ENCODE results near the gene DNAJB11. TPM values are rescaled to one million over a fixed set of nuclear protein-coding genes. Genes with fewer than 3 reads are reported as not detected.

The DNAJB11 gene
- total RNA-seq, 3 donors from 2014 or later: 40.0 to 41.6 (median 41.6) TPM

DNA sequence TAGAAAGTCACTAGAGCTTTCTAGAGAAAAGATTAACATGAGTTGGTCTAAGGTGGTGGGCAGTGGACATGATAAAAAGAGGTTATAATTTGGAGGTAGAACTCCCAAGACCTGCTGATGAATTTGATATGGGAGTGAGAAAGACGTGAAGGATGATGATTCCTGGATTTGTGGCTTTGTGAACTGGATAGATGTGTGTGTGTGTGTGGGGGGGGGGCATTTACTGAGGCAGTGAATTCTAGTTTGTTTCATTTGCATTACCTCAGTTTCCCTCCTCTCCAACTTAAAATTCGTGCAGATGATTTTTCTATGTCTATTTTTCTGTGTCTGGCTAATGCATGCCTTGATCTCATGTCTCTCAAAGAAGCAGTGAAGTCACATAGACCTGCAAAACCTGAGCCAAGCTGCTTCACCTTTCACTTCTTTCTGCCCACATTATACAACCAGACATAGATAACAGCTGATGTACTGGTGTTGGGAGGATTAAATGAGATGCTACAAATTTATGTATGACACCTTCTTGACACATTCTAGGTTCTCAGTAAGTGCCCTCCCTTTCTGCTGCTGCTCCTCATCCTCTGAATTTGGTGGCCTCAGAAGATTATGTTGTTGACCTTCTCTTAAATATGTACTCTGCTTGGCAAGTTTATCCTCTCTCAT lies 52.3 kb downstream of the DNAJB11 start:
- intact Hi-C loops (cut with DNase I; ENCODE audit: low total_unique reads): no loop called here
- Histone ChIP-seq H3K27ac (no peak overlapping the region), H3K27me3 (peaks cover 0 to 4% of the 10 kb centered on the region in 2 donors), H3K36me3 (no peaks in the 10 kb centered on the region), H3K4me1 (no peaks in the 10 kb centered on the region), H3K4me3 (no peak overlapping the region), H3K9me3 (no peaks in the 10 kb centered on the region)
- DNase-seq (ENCODE audit: low spot score in 2 of 2): no peak
- TF ChIP-seq POLR2A (IDR thresholded peaks at IDR 0.05) (no peak), POLR2AphosphoS5 (IDR thresholded peaks at IDR 0.05) (no peak)
- TF ChIP-seq, protein P1, sequence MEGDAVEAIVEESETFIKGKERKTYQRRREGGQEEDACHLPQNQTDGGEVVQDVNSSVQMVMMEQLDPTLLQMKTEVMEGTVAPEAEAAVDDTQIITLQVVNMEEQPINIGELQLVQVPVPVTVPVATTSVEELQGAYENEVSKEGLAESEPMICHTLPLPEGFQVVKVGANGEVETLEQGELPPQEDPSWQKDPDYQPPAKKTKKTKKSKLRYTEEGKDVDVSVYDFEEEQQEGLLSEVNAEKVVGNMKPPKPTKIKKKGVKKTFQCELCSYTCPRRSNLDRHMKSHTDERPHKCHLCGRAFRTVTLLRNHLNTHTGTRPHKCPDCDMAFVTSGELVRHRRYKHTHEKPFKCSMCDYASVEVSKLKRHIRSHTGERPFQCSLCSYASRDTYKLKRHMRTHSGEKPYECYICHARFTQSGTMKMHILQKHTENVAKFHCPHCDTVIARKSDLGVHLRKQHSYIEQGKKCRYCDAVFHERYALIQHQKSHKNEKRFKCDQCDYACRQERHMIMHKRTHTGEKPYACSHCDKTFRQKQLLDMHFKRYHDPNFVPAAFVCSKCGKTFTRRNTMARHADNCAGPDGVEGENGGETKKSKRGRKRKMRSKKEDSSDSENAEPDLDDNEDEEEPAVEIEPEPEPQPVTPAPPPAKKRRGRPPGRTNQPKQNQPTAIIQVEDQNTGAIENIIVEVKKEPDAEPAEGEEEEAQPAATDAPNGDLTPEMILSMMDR (IDR thresholded peaks at IDR 0.05): no peak

DNA sequence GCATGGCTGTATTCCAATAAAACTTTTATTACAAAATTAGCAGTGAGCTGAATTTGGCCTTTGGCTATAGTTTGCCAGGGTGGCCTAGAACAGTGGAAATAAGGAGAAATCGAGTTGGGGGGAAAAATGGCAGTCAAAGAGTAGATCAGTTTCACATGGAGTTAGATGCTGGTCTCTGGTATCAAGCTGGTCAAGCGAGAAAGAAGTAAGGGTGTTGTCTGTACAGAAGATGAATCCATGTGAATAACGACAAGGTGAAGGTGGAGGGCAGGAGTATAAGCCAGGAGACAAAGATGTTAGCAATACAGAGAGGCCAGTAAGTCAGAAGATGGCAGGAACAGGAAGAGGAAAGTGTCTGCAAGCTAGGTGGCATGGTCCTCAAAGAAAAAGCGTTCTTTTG lies 54.1 kb downstream of the DNAJB11 start:
- H3K4me3 ChIP-seq: no peak overlapping the region
- H3K9me3 ChIP-seq: no peaks in the 10 kb centered on the region
- intact Hi-C loops (cut with DNase I; ENCODE audit: low total_unique reads): no loop called here
- no peaks in the 10 kb centered on the region for H3K36me3 ChIP-seq
- TF ChIP-seq, protein P1 (IDR thresholded peaks at IDR 0.05): no peak
- TF ChIP-seq POLR2AphosphoS5 (IDR thresholded peaks at IDR 0.05) (no peak), POLR2A (IDR thresholded peaks at IDR 0.05) (no peak)
- H3K27me3 ChIP-seq: peaks cover 0 to 4% of the 10 kb centered on the region in 2 donors
- H3K27ac ChIP-seq: no peak overlapping the region
- no peak for DNase-seq (ENCODE audit: low spot score in 2 of 2)
- no peaks in the 10 kb centered on the region for H3K4me1 ChIP-seq

DNA sequence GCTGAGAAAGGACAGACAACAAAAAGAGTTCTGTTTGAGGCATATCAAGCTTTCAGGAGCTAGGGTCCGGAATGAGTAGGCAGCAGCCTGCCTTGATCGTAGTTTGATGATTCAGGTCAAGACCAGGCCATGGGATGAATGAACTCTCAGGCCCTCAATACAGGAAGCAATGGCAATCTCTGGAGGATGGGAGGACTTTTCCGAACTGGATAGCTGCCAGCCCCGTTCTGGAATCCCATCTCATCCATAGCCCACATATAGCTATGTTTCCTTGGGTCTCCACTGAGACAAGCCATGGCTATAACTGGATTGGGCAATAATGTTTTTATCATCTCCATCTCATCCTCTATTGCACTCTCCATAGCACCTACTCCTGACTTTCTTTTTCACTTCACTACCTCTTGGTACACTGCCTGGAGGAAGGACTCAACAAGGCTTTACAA lies 55.1 kb downstream of the DNAJB11 start:
- intact Hi-C loops (cut with DNase I; ENCODE audit: low total_unique reads): no loop called here
- no peaks in the 10 kb centered on the region for H3K36me3 ChIP-seq
- TF ChIP-seq POLR2A (IDR thresholded peaks at IDR 0.05): no peak
- TF ChIP-seq POLR2AphosphoS5 (IDR thresholded peaks at IDR 0.05): no peak
- TF ChIP-seq, protein P1 (IDR thresholded peaks at IDR 0.05): no peak
- no peaks in the 10 kb centered on the region for H3K4me1 ChIP-seq
- no peak overlapping the region for H3K27ac ChIP-seq
- no peak overlapping the region for H3K4me3 ChIP-seq
- H3K27me3 ChIP-seq: peaks cover 0 to under 1% of the 10 kb centered on the region in 2 donors
- H3K9me3 ChIP-seq: no peaks in the 10 kb centered on the region
- no peak for DNase-seq (ENCODE audit: low spot score in 2 of 2)

DNA sequence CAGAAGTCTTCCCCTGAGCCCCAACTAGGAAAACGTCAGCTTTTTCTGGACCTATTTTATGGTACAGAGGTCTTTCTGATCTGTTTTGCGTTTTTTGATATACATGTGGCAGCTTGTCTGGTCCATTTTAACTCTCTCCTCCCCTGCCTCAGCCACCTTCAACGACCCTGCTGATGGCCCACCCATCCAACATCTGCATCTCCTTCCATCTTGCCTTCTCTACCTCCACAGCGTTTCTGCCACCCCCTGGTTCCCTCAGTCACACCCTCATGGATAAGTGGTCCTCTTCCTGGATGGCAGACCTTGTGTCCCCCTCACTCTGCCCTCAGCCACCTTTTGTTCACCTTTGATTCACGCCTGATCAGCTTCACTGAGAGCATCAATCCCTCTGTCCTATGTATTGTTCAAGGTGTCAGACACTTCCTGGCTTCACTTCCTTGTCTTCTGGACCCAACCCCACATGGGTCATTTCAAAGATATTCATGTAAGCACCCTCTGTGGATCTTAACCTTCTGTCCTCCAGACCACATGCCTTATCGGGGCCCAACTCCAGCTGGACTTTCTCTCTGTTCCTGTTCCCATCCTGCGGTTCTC lies 55.8 kb downstream of the DNAJB11 start:
- Histone ChIP-seq H3K9me3 (no peaks in the 10 kb centered on the region), H3K4me1 (no peaks in the 10 kb centered on the region), H3K27me3 (no peaks in the 10 kb centered on the region), H3K4me3 (no peak overlapping the region), H3K36me3 (no peaks in the 10 kb centered on the region), H3K27ac (no peak overlapping the region)
- DNase-seq (ENCODE audit: low spot score in 2 of 2): no peak
- intact Hi-C loops (cut with DNase I; ENCODE audit: low total_unique reads): no loop called here
- no peak for TF ChIP-seq POLR2A (IDR thresholded peaks at IDR 0.05)
- TF ChIP-seq, protein P1 (IDR thresholded peaks at IDR 0.05): no peak
- no peak for TF ChIP-seq POLR2AphosphoS5 (IDR thresholded peaks at IDR 0.05)

DNA sequence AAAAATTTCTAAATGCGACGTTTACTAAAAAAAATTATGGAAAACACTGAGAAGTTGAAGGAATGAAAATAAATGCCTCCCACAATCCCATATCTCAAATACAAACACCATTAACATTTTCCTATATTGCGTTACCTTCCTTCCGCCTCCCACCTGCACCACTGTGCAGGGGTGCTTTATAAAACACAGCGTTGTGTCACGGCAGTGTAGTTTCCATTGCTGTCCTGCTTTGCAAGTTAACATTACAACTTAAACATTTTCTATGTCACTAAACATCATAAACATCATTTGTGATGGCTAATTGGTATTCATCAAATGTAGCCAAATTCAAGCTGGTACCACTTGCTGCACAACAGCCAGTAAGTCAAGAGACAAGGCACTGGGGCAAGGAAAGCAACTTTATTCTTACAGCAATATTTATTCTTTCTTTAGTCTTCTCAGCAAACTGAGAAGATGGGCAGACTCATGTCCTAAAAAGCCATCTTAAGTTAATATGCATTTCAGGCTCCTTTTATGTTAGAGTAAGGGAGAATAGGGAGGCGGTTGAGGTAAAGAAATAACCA lies 57.4 kb downstream of the DNAJB11 start:
- no peak overlapping the region for H3K27ac ChIP-seq
- TF ChIP-seq POLR2AphosphoS5 (IDR thresholded peaks at IDR 0.05): no peak
- TF ChIP-seq, protein P1 (IDR thresholded peaks at IDR 0.05): no peak
- no peak for TF ChIP-seq POLR2A (IDR thresholded peaks at IDR 0.05)
- no peaks in the 10 kb centered on the region for H3K4me1 ChIP-seq
- DNase-seq (ENCODE audit: low spot score in 2 of 2): no peak
- no peaks in the 10 kb centered on the region for H3K27me3 ChIP-seq
- no peaks in the 10 kb centered on the region for H3K36me3 ChIP-seq
- no peaks in the 10 kb centered on the region for H3K9me3 ChIP-seq
- H3K4me3 ChIP-seq: no peak overlapping the region
- intact Hi-C loops (cut with DNase I; ENCODE audit: low total_unique reads): no loop called here

Data from breast epithelium (tissue), 4 donors.